OCI-LY1 (cell line): ENCODE data around the gene CXorf49.
"Not testable (repeated sequence)": the region's sequence is repeated elsewhere in the genome, so short reads cannot be mapped to it uniquely, and the experiment has no call there.

Experiments used
- H2AFZ ChIP-seq: fragments of 200-600 bp; sonication (generic), shearing (Covaris generic); 2 replicates; pipeline ENCODE4 v1.6.0; 2014; ENCODE audit warnings: antibody characterized with exemption, mild to moderate bottlenecking, low read length
- H3F3A ChIP-seq: fragments of 200-600 bp; sonication (generic), shearing (Covaris generic); 2 replicates; pipeline ENCODE4 v1.6.0; 2014; ENCODE audit warnings: mild to moderate bottlenecking, antibody characterized with exemption, low read length, moderate library complexity; ENCODE audit not compliant: insufficient read depth
- H3K27ac ChIP-seq: fragments of 200-600 bp; sonication (generic); 2 replicates; pipeline ENCODE4 v1.5.1; 2014; ENCODE audit warnings: low read length, mixed run types, mild to moderate bottlenecking, low read depth; ENCODE audit not compliant: poor library complexity, severe bottlenecking
- H3K27me3 ChIP-seq: fragments of 200-600 bp; sonication (generic); 2 replicates; pipeline ENCODE4 v1.6.0; 2014; ENCODE audit warnings: antibody characterized with exemption, mild to moderate bottlenecking, low read length, moderate library complexity; ENCODE audit not compliant: insufficient read depth
- H3K36me3 ChIP-seq: fragments of 200-600 bp; sonication (generic); 2 replicates; pipeline ENCODE4 v1.6.1; 2014; ENCODE audit warnings: mild to moderate bottlenecking, antibody characterized with exemption, low read length, moderate library complexity, mixed read lengths; ENCODE audit not compliant: insufficient read depth
- H3K4me1 ChIP-seq: fragments of 200-600 bp; sonication (generic); 2 replicates; pipeline ENCODE4 v1.5.1; 2014; ENCODE audit warnings: mild to moderate bottlenecking, low read length, moderate library complexity; ENCODE audit not compliant: insufficient read depth, severe bottlenecking
- H3K4me2 ChIP-seq: fragments of 200-600 bp; sonication (generic), shearing (Covaris generic); 2 replicates; pipeline ENCODE4 v1.6.1; 2014; ENCODE audit warnings: low read length
- H3K4me3 ChIP-seq: fragments of 200-600 bp; sonication (generic); 2 replicates; pipeline ENCODE4 v1.5.1; 2014; ENCODE audit warnings: low read length, low read depth, mild to moderate bottlenecking, mixed read lengths; ENCODE audit not compliant: poor library complexity, severe bottlenecking
- H3K79me2 ChIP-seq: fragments of 200-600 bp; shearing (Covaris generic); 2 replicates; pipeline ENCODE4 v1.6.1; 2016; ENCODE audit warnings: mixed run types, low read length, mixed read lengths; ENCODE audit not compliant: insufficient read depth
- H3K9ac ChIP-seq: fragments of 200-600 bp; sonication (generic), shearing (Covaris generic); 2 replicates; pipeline ENCODE4 v1.6.1; 2014; ENCODE audit warnings: mild to moderate bottlenecking, low read length, mixed read lengths
- H3K9me2 ChIP-seq: fragments of 200-600 bp; sonication (generic), shearing (Covaris generic); 2 replicates; pipeline ENCODE4 v1.6.1; 2014; ENCODE audit warnings: low read depth, mild to moderate bottlenecking, low read length, mixed read lengths
- H3K9me3 ChIP-seq: fragments of 200-600 bp; shearing (Covaris generic); 2 replicates; pipeline ENCODE4 v1.6.1; 2014; ENCODE audit warnings: low read length, mixed read lengths
- H4K20me1 ChIP-seq: fragments of 200-600 bp; sonication (generic), shearing (Covaris generic); 2 replicates; pipeline ENCODE4 v1.6.0; 2016; ENCODE audit warnings: mild to moderate bottlenecking, low read length; ENCODE audit not compliant: insufficient read depth

The CXorf49 gene

DNA sequence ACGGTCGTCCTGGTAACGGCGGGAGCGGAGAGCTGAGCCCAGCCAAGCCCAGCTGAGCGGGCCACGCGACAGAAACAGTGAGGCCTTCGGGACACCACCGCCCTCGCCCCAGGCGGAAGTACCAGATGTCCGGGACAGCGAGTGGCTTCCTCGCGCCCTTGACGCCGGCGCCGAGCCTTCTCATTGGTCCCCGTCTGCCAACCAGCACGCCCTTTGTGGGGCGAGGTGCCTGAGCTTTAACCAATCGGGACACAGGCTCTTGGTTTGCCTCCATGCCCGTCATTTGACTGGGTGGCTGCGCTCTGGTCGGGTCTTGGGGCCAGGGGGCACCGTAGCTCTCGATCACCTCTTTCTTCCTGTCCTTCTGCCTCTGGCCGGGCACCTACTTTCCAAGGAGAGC, at the start of gene CXorf49:
CXorf49 (minus strand) TSS at position 101 of the 400 bp plus-strand sequence. CDS start 134 bp downstream, outside the sequence.
- not testable (repeated sequence) for H4K20me1 ChIP-seq, H3K4me3 ChIP-seq, H3K9ac ChIP-seq, H3F3A ChIP-seq, H2AFZ ChIP-seq, H3K4me2 ChIP-seq, H3K27ac ChIP-seq, H3K4me1 ChIP-seq, H3K9me2 ChIP-seq, H3K79me2 ChIP-seq, H3K27me3 ChIP-seq, H3K9me3 ChIP-seq, H3K36me3 ChIP-seq

GRCh38 chrX:71767134-71767533, 49.0 kb upstream of the CXorf49 start:
- not testable (repeated sequence) for H3K4me2 ChIP-seq, H3F3A ChIP-seq, H3K36me3 ChIP-seq, H3K4me1 ChIP-seq, H3K79me2 ChIP-seq, H3K4me3 ChIP-seq, H3K9ac ChIP-seq, H3K9me2 ChIP-seq, H2AFZ ChIP-seq, H3K27ac ChIP-seq, H3K9me3 ChIP-seq, H4K20me1 ChIP-seq, H3K27me3 ChIP-seq

GRCh38 chrX:71765613-71766012, 47.5 kb upstream of the CXorf49 start:
- not testable (repeated sequence) for H3K9me2 ChIP-seq, H3K4me3 ChIP-seq, H4K20me1 ChIP-seq, H3K27me3 ChIP-seq, H3K36me3 ChIP-seq, H3K79me2 ChIP-seq, H3K9ac ChIP-seq, H2AFZ ChIP-seq, H3K4me1 ChIP-seq, H3K4me2 ChIP-seq, H3K27ac ChIP-seq, H3K9me3 ChIP-seq, H3F3A ChIP-seq

DNA sequence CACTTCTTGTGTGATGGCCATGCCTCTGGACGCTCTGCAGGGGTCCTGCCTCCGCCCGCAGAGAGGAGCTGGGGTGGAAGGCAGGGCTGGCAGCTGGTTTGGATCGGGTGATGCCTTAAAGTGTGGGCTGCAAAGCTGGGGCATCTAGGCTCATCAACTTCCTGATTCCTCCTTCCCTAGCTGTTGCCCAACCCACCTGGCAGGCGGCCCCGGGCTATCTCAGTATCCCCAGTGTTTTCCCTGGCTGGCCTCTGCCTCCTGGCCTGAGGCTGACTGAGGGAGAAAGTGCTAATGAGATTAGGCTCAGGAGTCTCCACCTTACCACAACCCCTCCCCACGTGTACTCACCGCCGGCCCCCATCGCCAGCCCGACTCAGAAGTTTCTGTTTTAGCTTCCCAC, 46.7 kb upstream of the CXorf49 start:
- not testable (repeated sequence) for H3K4me3 ChIP-seq, H3K9me3 ChIP-seq, H3K36me3 ChIP-seq, H3K79me2 ChIP-seq, H3K27me3 ChIP-seq, H3K4me1 ChIP-seq, H4K20me1 ChIP-seq, H3F3A ChIP-seq, H3K9ac ChIP-seq, H3K9me2 ChIP-seq, H3K4me2 ChIP-seq, H2AFZ ChIP-seq, H3K27ac ChIP-seq

DNA sequence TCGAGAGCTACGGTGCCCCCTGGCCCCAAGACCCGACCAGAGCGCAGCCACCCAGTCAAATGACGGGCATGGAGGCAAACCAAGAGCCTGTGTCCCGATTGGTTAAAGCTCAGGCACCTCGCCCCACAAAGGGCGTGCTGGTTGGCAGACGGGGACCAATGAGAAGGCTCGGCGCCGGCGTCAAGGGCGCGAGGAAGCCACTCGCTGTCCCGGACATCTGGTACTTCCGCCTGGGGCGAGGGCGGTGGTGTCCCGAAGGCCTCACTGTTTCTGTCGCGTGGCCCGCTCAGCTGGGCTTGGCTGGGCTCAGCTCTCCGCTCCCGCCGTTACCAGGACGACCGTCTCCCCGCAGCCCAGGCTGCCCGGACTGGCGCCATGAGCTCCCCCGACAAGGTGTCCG, 45.0 kb upstream of the CXorf49 start, which contains the start of gene CXorf49B:
CXorf49B (plus strand) TSS at position 301 of the 400 bp plus-strand sequence; CDS start at position 376, 75 bp downstream.
- H3K27me3 ChIP-seq, H3F3A ChIP-seq, H3K9me2 ChIP-seq, H3K4me1 ChIP-seq, H4K20me1 ChIP-seq, H3K4me3 ChIP-seq, H3K9me3 ChIP-seq, H2AFZ ChIP-seq, H3K36me3 ChIP-seq, H3K4me2 ChIP-seq, H3K27ac ChIP-seq, H3K9ac ChIP-seq, H3K79me2 ChIP-seq: not testable (repeated sequence)

GRCh38 chrX:71760688-71761281, 42.7 kb upstream of the CXorf49 start:
- H3F3A ChIP-seq, H3K27ac ChIP-seq, H3K4me1 ChIP-seq, H3K4me2 ChIP-seq, H3K9me2 ChIP-seq, H2AFZ ChIP-seq, H3K9me3 ChIP-seq, H3K4me3 ChIP-seq, H3K79me2 ChIP-seq, H4K20me1 ChIP-seq, H3K27me3 ChIP-seq, H3K9ac ChIP-seq, H3K36me3 ChIP-seq: not testable (repeated sequence)

DNA sequence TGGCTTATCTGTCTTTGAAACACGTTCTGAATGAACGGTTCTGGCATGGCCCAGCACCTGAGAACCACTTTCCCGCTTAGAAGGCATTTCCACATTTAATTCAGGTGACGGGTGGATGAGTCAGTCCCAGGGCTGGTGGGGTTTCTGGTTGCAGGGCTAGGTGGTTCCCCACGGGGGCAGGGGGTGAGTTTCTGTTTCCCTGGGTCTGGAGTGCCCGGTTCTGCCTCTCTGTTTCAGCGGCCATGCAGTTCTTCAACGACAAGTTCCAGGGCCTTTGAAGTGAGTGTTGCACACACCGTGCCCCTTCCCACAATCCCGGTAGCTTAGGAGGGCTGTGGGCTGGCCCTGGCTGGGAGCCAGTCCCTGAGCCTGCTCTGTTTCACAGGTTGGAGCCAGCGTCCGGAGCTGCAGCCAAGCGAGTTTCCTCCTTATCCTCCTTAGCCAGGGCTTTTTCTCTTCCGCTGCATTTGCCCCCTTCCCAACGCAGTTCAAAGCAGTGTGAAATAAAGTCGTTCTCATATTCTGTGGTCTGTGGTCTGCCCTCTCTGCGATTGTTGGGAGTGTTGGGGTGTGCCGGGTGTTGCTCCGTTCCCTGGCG, 2.3 kb upstream of the CXorf49 start:
- not testable (repeated sequence) for H3F3A ChIP-seq, H3K27ac ChIP-seq, H3K9me2 ChIP-seq, H3K9ac ChIP-seq, H2AFZ ChIP-seq, H3K9me3 ChIP-seq, H3K27me3 ChIP-seq, H3K4me3 ChIP-seq, H3K4me1 ChIP-seq, H4K20me1 ChIP-seq, H3K79me2 ChIP-seq, H3K4me2 ChIP-seq, H3K36me3 ChIP-seq

- H3F3A ChIP-seq, H2AFZ ChIP-seq, H3K36me3 ChIP-seq, H3K27me3 ChIP-seq, H3K9ac ChIP-seq, H3K79me2 ChIP-seq, H3K4me2 ChIP-seq, H3K9me2 ChIP-seq, H3K9me3 ChIP-seq, H4K20me1 ChIP-seq, H3K27ac ChIP-seq, H3K4me3 ChIP-seq, H3K4me1 ChIP-seq: not testable (repeated sequence)
These were observed 1.1 kb upstream of the CXorf49 start for GRCh38 chrX:71719195-71719594.
